Cardiac septum (tissue), 1 donor: Measurements from ENCODE around the gene CEP135. TPM values are rescaled to one million over a fixed set of nuclear protein-coding genes. Genes with fewer than 3 reads are reported as not detected.
"Not testable (repeated sequence)": the region's sequence is repeated elsewhere in the genome, so short reads cannot be mapped to it uniquely, and the experiment has no call there.

Source experiments
- DNase-seq: peaks from one replicate; pipeline ENCODE4 v3.0.0-alpha.2; 2020; ENCODE audit warnings: low spot score
- intact Hi-C: fragments of 100-400 bp; cut with DNase I; formaldehyde crosslinking; loops from one replicate; pipeline ENCODE4 v1.14.0; 2022
- total RNA-seq: library from RNA; stranded (reverse); fragmentation: NEBNext Ultra II Directional; extraction: Animal tissue kit (Norgen Biotek cat#: 25700); gene quantifications from one replicate; pipeline ENCODE4 v1.2.1, GENCODE V29; 2021
- donor health status: DM: no; HTN: no; CAD: no.

The CEP135 gene
- total RNA-seq, 1 donor from 2014 or later, result 3.5 TPM

DNA sequence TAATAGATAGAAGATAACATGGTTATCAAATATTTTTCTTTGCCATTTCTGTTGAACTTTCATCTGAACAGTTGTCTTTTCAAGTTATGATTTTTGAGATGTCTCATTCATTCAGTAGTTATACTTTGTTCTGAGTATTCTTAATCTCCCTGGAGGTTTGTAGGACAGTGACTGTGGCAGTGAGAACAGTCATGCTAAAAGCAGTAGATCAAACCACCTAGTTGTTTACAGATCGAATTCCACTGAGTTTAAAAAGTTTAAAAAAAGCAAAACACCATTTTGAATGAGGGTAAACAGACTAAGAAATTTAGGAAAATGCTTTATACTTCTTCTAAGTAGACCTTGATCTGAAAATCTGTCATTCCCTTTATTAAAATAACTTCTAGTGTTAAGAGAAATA, 107.2 kb downstream of the CEP135 start:
- DNase-seq, result no peak
- intact Hi-C loops, result no loop called here

DNA sequence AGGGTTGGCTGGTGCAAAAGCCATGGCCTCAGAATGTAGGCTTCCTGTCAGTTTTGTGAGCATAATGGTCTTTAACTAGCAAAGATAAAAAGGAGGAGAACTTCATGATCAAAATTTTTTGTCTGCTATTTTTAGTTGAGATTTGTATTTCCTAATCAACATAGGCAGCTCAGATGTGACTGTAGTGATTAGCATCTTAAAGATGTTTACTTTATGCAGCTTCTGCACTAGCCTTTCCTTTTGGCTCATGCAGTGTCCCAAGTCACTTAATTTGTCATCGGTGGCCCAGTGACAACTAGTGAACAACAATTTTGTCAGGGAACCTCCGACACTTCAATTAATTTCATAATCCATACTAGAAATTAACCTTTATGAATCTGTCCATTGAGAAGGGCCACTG, 109.8 kb downstream of the CEP135 start:
- intact Hi-C loops, result no loop called here
- no peak for DNase-seq

DNA sequence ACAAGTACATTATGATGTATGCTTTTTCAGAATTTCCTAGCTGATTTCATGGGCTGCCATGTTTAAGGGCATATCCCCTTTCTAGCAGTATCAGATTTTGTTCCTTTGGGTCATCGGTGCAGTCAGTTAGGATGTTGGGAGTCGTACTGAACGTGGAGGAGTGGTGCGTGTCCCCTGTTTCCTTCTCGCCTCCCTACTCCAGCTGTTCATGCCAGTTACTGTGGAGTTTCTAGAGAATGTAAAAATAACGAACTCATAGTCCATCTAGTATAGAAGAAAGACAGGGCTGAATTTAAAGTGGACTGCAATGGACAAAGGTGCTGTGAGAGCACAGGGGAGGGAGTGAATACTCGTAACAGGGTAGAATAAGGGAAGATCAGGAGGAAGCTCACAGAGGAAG, 111.3 kb downstream of the CEP135 start:
- no peak for DNase-seq
- intact Hi-C loops, result no loop called here

DNA sequence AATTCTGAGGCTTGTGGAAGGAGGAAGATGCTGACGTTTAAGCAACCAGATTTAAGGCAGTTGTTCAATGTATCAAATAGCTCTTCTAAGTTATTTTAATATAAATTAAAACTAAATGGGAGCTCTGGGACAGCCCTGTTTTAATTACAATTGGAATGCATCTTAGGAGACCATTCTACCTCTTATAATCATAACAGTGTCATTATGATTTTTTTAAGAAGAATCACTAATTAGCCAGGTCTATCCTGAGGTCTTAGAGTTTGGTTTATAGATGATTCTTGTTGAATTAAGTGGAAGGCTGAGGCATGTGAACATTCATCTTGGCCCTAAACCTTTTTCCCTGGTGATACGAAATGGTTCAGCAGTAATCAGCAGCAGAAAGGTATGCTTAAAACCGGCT, 113.4 kb downstream of the CEP135 start:
- intact Hi-C loops, result no loop called here
- no peak for DNase-seq

DNA sequence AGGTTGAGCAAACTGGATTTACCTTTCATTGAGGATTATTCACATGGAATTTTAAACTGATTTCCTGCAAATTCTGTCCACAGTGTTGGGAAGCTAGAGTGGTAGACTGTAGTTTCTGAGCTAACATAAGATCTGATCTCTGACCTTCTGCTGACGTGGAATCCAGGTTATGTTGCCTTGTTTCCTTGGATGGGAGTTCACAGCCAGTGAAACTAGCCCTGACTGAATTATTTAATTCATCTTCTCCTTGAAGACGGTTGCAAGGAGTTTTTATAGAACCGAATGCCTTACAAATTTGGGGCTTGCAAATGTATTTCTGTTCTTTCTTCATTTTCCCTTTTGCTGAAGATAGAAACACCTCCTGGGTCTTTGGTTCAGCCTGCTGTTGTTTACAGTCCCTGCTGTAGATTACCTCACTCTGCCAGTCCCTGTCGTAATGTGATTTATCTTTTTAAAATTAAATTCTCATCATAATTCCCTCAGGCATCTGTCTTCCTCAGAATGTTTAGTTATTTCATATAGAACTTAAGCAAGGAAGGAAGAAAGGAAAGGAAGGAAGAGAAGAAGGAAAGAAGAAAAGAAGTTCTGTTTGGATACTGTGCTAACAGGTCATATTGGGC, 113.9 kb downstream of the CEP135 start:
- intact Hi-C loops, result no loop called here
- DNase-seq, result no peak

DNA sequence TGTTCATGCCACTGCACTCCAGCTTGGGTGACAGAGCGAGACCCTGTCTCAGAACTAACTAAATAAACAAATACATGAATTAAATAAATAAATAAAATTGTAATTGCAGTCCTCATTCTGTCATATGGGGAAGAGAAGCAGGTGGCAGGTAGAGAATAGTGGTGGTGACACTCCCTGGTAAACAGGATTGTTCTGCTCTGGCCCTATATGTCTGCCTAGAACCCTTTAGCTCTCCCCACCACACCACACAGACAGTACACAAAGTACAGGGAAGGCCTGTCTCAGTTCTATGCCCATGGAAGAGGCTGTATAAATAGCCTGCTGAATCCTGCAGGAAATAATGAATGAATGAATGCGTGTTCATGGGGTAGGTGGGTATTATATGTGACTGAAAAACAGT, 117.7 kb downstream of the CEP135 start:
- no peak for DNase-seq
- intact Hi-C loops, result no loop called here

DNA sequence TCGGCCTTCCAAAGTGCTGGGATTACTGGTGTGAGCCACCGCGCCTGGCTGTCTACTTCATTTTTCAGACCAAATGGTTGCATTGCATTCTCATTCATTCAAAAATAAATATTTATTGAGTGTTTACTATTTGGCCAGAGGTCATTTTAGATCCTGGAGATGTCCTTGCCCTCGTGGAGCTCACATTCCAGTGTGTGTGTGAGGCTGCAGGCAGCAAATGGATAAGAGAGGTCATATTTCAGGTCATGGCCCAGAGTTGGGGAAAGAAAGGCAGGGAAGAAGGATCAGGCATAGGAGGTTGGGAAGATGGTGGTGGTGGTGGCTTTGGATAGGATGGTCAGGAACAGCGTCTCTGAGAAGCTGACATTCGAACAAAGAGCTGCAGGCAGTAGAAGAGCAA, 119.1 kb downstream of the CEP135 start:
- intact Hi-C loops, result no loop called here
- DNase-seq, result no peak

DNA sequence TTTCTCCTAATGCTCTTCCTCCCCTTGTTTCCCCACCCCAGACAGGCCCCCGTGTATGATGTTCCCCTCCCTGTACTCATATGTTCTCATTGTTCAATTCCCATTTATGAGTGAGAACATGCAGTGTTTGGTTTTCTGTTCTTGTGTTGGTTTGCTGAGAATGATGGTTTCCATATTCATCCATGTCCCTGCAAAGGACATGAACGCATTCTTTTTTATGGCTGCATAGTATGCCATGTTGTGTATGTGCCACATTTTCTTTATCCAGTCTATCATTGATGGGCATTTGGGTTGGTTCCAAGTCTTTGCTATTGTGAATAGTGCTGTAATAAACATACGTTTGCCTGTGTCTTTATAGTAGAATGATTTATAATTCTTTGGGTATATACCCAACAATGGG, 124.0 kb downstream of the CEP135 start:
- DNase-seq, intact Hi-C loops: not testable (repeated sequence)

DNA sequence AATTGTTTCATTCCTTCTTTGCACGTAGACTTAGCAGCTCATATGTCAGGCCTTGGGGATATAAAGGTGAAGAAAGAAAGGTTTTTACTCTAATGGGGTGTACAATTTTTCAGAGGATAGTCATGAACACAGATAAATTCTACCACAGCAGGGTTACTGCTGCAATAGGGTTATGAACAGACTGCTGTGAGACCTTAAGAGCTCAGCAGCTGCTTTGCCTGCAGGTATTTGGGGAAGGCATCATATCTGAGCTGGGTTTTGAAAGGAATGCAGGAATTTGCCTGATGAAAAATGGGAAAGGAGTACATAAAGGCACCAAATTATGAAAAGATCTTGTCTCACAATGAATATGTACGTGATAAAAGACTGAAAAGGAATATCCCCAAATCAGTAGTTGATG, 128.9 kb downstream of the CEP135 start:
- no peak for DNase-seq
- intact Hi-C loops, result no loop called here

DNA sequence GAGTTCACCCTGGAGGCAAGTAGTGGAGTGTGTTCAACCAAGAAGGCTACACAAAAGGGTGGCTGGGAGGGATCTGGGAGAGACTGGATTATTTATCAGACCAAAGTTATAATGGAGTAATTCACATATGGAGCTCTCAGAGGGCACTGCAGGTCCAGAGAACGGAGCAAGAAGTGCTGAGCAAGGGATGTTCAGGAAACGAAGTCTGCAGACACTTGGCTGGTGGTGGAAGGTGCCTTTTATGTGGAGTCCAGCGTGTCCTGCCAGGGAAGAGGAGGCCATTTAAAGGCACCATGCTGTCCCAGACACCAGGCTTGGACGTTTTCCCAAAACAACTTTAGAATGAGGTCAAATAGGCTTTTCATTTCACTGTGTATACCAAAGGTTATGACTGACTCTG, 130.1 kb downstream of the CEP135 start:
- no peak for DNase-seq
- intact Hi-C loops, result no loop called here

DNA sequence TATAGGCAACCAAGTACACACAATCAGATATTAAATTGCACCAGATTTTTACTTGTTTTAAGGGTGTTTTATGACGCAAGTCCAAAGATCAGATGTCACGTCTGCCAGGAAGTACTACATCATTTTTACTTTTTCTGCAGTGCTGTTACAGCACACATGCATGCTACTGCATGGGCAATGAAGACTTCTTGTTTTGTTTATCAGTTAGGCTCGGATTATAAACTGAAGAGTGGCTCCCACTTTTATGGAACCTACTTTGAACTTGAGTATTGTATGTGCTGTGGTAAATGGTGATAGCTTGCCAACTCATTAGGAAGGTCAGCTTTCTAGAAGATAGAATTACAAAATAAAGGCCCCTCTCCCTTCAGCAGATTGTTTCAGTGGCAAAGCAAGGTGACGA, 131.6 kb downstream of the CEP135 start:
- intact Hi-C loops, result no loop called here
- DNase-seq, result no peak

DNA sequence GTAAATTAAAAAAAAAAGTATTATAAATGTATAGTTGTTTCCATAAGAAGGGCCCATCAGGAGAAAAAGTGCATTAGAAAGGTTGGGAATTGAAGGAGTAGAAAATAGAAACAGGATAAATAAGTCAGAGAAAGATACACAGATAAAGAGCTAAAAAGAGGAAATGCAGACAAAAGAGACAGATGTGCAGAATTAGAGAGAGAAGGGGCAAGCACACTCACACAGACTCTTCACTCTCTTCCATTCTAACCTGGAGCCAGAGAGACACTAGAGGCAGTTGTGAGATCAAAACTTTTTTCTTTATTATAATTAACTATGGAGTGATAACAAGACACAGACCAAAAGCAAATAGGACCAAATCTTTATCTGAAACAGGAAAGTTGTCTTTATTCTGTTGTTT, 134.1 kb downstream of the CEP135 start:
- DNase-seq, result no peak
- intact Hi-C loops, result no loop called here

Other genes with a start within 250 kb of the CEP135 start
- gene EXOC1L, start 129.2 kb upstream of the CEP135 start, total RNA-seq, result not detected
- gene EXOC1, start 95.3 kb upstream of the CEP135 start, total RNA-seq, result 26.6 TPM